Osteoblast (primary cell): ENCODE data around the gene MAGI1. TPM values are rescaled to one million over a fixed set of nuclear protein-coding genes. Genes with fewer than 3 reads are reported as not detected.
"Not testable (repeated sequence)": the region's sequence is repeated elsewhere in the genome, so short reads cannot be mapped to it uniquely, and the experiment has no call there.

Source experiments
- DNase-seq: peaks from one replicate; pipeline ENCODE4 v3.0.0; 2011; ENCODE audit warnings: low spot score, mixed read lengths; ENCODE audit not compliant: insufficient read length; ENCODE audit errors: missing footprints
- H2AFZ ChIP-seq: 2 replicates; pipeline ENCODE4 v1.6.0; 2011; ENCODE audit warnings: mild to moderate bottlenecking, low read length
- H3K27ac ChIP-seq: 2 replicates; pipeline ENCODE4 v1.5.1; 2011; ENCODE audit warnings: mild to moderate bottlenecking, low read depth, low read length, moderate library complexity
- H3K27me3 ChIP-seq: 2 replicates; pipeline ENCODE4 v1.6.0; 2012; ENCODE audit warnings: mild to moderate bottlenecking, control low read depth, inconsistent platforms, low read length, moderate library complexity; ENCODE audit not compliant: insufficient read depth
- H3K36me3 ChIP-seq: 2 replicates; pipeline ENCODE4 v1.5.1; 2011; ENCODE audit warnings: mild to moderate bottlenecking, low read length, control low read depth, moderate library complexity; ENCODE audit not compliant: insufficient read depth
- H3K4me1 ChIP-seq: 2 replicates; pipeline ENCODE4 v1.5.1; 2011; ENCODE audit warnings: mild to moderate bottlenecking, low read length, control low read depth, moderate library complexity; ENCODE audit not compliant: insufficient read depth
- H3K4me2 ChIP-seq: 2 replicates; pipeline ENCODE4 v1.6.0; 2011; ENCODE audit warnings: mild to moderate bottlenecking, low read length; ENCODE audit not compliant: insufficient read depth
- H3K4me3 ChIP-seq: fragments of 200-600 bp; sonication (generic); 3 replicates; pipeline ENCODE4 v1.5.1; 2012; ENCODE audit warnings: mild to moderate bottlenecking, low read length, inconsistent platforms; ENCODE audit not compliant: insufficient read depth
- H3K79me2 ChIP-seq: 2 replicates; pipeline ENCODE4 v1.6.0; 2012; ENCODE audit warnings: mild to moderate bottlenecking, low read length, control low read depth, inconsistent platforms; ENCODE audit not compliant: insufficient read depth
- H3K9me3 ChIP-seq: 2 replicates; pipeline ENCODE4 v1.5.1; 2011; ENCODE audit warnings: low read depth, low read length, control low read depth
- H4K20me1 ChIP-seq: 2 replicates; pipeline ENCODE4 v1.6.0; 2012; ENCODE audit warnings: mild to moderate bottlenecking, low read length, control low read depth; ENCODE audit not compliant: insufficient read depth
- CTCF ChIP-seq: IDR thresholded peaks from 2 replicates; pipeline ENCODE4 v1.5.1; 2011; ENCODE audit warnings: mild to moderate bottlenecking, low read depth, low read length, moderate library complexity; ENCODE audit errors: extremely low read depth
- total RNA-seq: library from RNA; depleted of rRNA; stranded (reverse); fragments of >200 nt; gene quantifications from 2 replicates; pipeline ENCODE4 v1.2.3, GENCODE V29; 2012

Gene MAGI1
- total RNA-seq, 1 donor: 66.6 TPM

GRCh38 chr3:65614585-65614984 is 424.1 kb downstream of the MAGI1 start:
- Histone ChIP-seq H3K27me3 (no peaks in the 10 kb centered on the region), H3K4me3 (no peak overlapping the region), H3K9me3 (no peaks in the 10 kb centered on the region), H3K79me2 (peaks cover 20% of the 10 kb centered on the region), H3K27ac (no peak overlapping the region), H4K20me1 (peaks cover 56% of the 10 kb centered on the region), H3K4me2 (no peak overlapping the region), H3K36me3 (no peaks in the 10 kb centered on the region), H2AFZ (no peak overlapping the region), H3K4me1 (no peaks in the 10 kb centered on the region)
- no peak for DNase-seq
- TF ChIP-seq CTCF: no peak

- not testable (repeated sequence) for H3K4me2 ChIP-seq
These were observed 430.7 kb downstream of the MAGI1 start for GRCh38 chr3:65607965-65608460.

GRCh38 chr3:65607101-65607500 is 431.6 kb downstream of the MAGI1 start:
- no peak overlapping the region for H2AFZ ChIP-seq
- no peak for DNase-seq
- H3K4me3 ChIP-seq: no peak overlapping the region
- H4K20me1 ChIP-seq: peaks cover 62% of the 10 kb centered on the region
- H3K4me2 ChIP-seq: no peak overlapping the region
- H3K4me1 ChIP-seq: no peaks in the 10 kb centered on the region
- H3K27me3 ChIP-seq: no peaks in the 10 kb centered on the region
- H3K36me3 ChIP-seq: no peaks in the 10 kb centered on the region
- no peaks in the 10 kb centered on the region for H3K9me3 ChIP-seq
- peaks cover 18% of the 10 kb centered on the region for H3K79me2 ChIP-seq
- H3K27ac ChIP-seq: no peak overlapping the region
- TF ChIP-seq CTCF: no peak

More at GRCh38 chr3:65607965-65608460, 430.7 kb downstream of the MAGI1 start:
- not testable (repeated sequence) for H3K27me3 ChIP-seq, H2AFZ ChIP-seq, DNase-seq, H3K36me3 ChIP-seq, H3K9me3 ChIP-seq, H3K4me3 ChIP-seq, H3K27ac ChIP-seq, H3K4me1 ChIP-seq
- Histone ChIP-seq H4K20me1 (peaks cover 62% of the 10 kb centered on the region), H3K79me2 (peaks cover 16% of the 10 kb centered on the region)

GRCh38 chr3:65605876-65606432 is 432.8 kb downstream of the MAGI1 start:
- no peak overlapping the region for H3K27ac ChIP-seq
- no peaks in the 10 kb centered on the region for H3K9me3 ChIP-seq

More at GRCh38 chr3:65605876-65606432, 432.8 kb downstream of the MAGI1 start:
- Histone ChIP-seq H2AFZ (no peak overlapping the region), H3K36me3 (no peaks in the 10 kb centered on the region), H3K4me1 (no peaks in the 10 kb centered on the region), H3K4me2 (no peak overlapping the region), H4K20me1 (peaks cover 73% of the 10 kb centered on the region), H3K27me3 (no peaks in the 10 kb centered on the region), H3K79me2 (peaks cover 22% of the 10 kb centered on the region), H3K4me3 (no peak overlapping the region)
- DNase-seq: no peak
- TF ChIP-seq CTCF: no peak
